ENCODE results near the gene FIS1. TPM values are rescaled to one million over a fixed set of nuclear protein-coding genes. Genes with fewer than 3 reads are reported as not detected.

The FIS1 gene
- total RNA-seq, 2 experiments from 2014 or later: 81.2 to 82.3 TPM

DNA sequence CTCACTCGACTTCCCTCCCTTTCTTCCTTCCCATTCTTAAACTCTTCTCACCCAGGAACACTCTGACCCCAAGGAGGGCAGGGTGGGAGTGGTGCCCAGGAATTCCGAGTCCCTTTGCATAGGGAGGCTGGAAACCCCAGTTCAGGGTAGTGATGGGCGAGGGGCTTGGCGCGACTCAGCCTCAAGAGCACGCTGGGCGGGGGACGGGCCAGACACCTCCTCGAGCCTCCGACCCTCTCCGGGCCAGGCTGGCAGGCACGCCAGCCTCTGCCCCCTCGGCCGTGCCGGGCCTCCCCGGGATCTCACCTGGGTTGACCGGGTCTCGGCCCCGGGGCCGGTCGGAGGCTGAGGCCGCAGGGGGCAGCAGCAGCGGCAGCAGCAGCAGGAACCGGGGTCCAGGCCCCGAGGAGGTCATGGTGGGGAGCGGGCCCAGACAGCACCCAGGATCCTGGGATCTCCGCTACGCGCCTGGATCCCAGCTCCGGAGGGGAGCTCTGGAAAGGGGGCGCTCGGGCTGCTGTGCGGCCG lies 28.0 kb downstream of the FIS1 start:
- Histone ChIP-seq H3K4me3 (ENCODE audit: low read length) (peak overlapping the region; percentile 83), H3K27ac (ENCODE audit: low read depth in 1 of 2, low read length in 2 of 2) (peak overlapping the region in 1 of 2 donors; percentile 13), H3K9me3 (ENCODE audit: control insufficient read depth in 1 of 2, insufficient read depth in 1 of 2, low read length in 2 of 2) (no peaks in the 10 kb centered on the region), H3K36me3 (ENCODE audit: insufficient read depth, low read length) (peaks cover 31% of the 10 kb centered on the region), H3K4me1 (ENCODE audit: insufficient read depth, low read length) (peaks cover 45% of the 10 kb centered on the region), H3K27me3 (ENCODE audit: control insufficient read depth in 1 of 2, insufficient read depth in 2 of 2, low read length in 2 of 2) (no peaks in the 10 kb centered on the region)
- no peak for TF ChIP-seq CTCF (IDR thresholded peaks at IDR 0.05)
- ATAC-seq (ENCODE audit: poor library complexity): no peak
- H3K4me3 Mint-ChIP-seq: peak overlapping the region; percentile 95
- H3K27ac Mint-ChIP-seq: peak overlapping the region; percentile 87
- peak in 1 of 14 experiments; percentile 16 for DNase-seq
- POLR2A ChIA-PET: interaction anchor here (1.0 to 3.3 kb wide), 10 partner anchors 12 to 330 kb away, joined by 3 to 55 read pairs (median 6); partner anchors contain the start of genes FIS1, TRIM56, UFSP1 and VGF
- H3K4me1 Mint-ChIP-seq (ENCODE audit: low read depth): peaks cover 38% of the 10 kb centered on the region
- H3K9me3 Mint-ChIP-seq: no peaks in the 10 kb centered on the region
- intact Hi-C loops (cut with DNase I, micrococcal nuclease): loop anchor here in 1 of 2 experiments (2.0 to 10.0 kb wide), 2 partner anchors 62 to 322 kb away; partner anchors contain the start of genes ACHE and AP1S1
- peaks cover 36% of the 10 kb centered on the region for H3K36me3 Mint-ChIP-seq (ENCODE audit: low read depth)
- CTCF ChIA-PET: interaction anchor here (1.3 to 3.0 kb wide), 4 partner anchors 18 to 66 kb away, joined by 3 to 39 read pairs (median 3); partner anchors contain the start of gene FIS1
- no peaks in the 10 kb centered on the region for H3K27me3 Mint-ChIP-seq

DNA sequence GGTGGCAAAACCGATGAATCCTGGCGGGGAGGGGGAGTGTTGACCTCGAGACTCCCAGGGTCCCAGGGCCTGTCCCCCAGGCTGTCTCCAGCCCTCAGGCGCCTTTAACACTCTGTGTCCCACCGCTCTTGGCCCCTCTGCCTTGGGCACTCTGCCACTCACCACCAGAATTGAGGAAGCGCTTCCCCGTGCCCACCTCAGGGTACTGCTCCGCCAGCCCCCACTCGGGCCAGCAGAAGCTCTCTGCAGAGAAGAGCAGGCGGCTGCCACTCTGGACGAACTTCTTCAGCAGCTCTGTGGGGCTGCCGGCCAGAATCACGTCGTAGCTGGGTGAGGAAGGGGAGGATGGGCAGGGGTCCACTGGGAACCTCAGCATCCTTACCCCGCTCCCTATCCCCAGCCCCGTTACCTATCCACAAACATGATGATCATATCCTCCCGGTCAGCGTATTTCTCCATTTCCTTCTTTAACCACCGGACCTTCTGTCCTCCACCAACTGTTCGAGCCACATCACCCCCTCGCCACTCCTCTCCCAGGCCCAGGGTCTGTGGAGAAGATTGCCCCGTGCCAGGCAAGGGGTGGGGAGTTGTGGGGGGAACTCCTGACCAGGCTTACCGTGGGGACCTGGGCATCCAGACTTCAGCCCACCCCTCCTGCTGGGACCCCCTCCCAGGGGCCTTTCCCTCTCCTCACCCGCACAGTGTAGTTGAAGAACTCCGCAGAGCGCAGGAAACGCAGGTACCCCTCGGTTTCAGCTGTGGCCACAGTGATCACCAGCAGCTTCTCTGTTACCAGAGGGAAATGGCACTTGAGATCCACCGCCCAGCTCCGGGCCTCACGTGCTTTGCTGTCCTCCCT lies 28.7 kb downstream of the FIS1 start:
- H3K4me3 ChIP-seq (ENCODE audit: low read length): peak overlapping the region; percentile 83
- peak overlapping the region; percentile 95 for H3K4me3 Mint-ChIP-seq
- no peaks in the 10 kb centered on the region for H3K9me3 Mint-ChIP-seq

More for the DNA sequence above, 28.7 kb downstream of the FIS1 start:
- peak overlapping the region in 1 of 2 donors; percentile 13 for H3K27ac ChIP-seq (ENCODE audit: low read depth in 1 of 2, low read length in 2 of 2)
- H3K4me1 ChIP-seq (ENCODE audit: insufficient read depth, low read length): peaks cover 41% of the 10 kb centered on the region
- peak overlapping the region; percentile 87 for H3K27ac Mint-ChIP-seq
- POLR2A ChIA-PET: interaction anchor here (2.8 to 3.3 kb wide), 2 partner anchors 28 to 36 kb away, joined by 30 to 55 read pairs; partner anchors contain the start of gene FIS1
- DNase-seq: peak in 2 of 14 experiments; percentile 3 to 25
- H3K36me3 ChIP-seq (ENCODE audit: insufficient read depth, low read length): peaks cover 32% of the 10 kb centered on the region
- no peaks in the 10 kb centered on the region for H3K27me3 ChIP-seq (ENCODE audit: control insufficient read depth in 1 of 2, insufficient read depth in 2 of 2, low read length in 2 of 2)
- H3K9me3 ChIP-seq (ENCODE audit: control insufficient read depth in 1 of 2, insufficient read depth in 1 of 2, low read length in 2 of 2): no peaks in the 10 kb centered on the region
- intact Hi-C loops (cut with DNase I, micrococcal nuclease): loop anchor here in 1 of 2 experiments (2.0 to 10.0 kb wide), 2 partner anchors 61 to 321 kb away; partner anchors contain the start of genes ACHE and AP1S1
- CTCF ChIA-PET: interaction anchor here (1.4 kb wide), 1 partner anchor 19 kb away, joined by 3 read pairs; no protein-coding TSS in a partner anchor
- H3K27me3 Mint-ChIP-seq: no peaks in the 10 kb centered on the region
- H3K4me1 Mint-ChIP-seq (ENCODE audit: low read depth): peaks cover 38% of the 10 kb centered on the region
- no peak for ATAC-seq (ENCODE audit: poor library complexity)
- H3K36me3 Mint-ChIP-seq (ENCODE audit: low read depth): peaks cover 29% of the 10 kb centered on the region
- no peak for TF ChIP-seq CTCF (IDR thresholded peaks at IDR 0.05)
